Caco-2 (cell line): ENCODE results near the gene CARS2. TPM values are rescaled to one million over a fixed set of nuclear protein-coding genes. Genes with fewer than 3 reads are reported as not detected.

Experiments
- BruUV-seq: library from RNA; stranded (reverse); fragments of 400-500 nt; replicated peaks from 2 replicates; lab custom pipeline; 2021; lab: Mats Ljungman, UMichigan
- CTCF ChIA-PET: fragments of 300-600 bp; sonication (Branson Sonifier 250); formaldehyde crosslinking; loops from one replicate; lab custom pipeline; 2022; ENCODE audit warnings: antibody characterized with exemption; lab: Charles Lee
- POLR2A ChIA-PET: fragments of 300-600 bp; sonication (Branson Sonifier 250); formaldehyde crosslinking; loops from one replicate; lab custom pipeline; 2022; ENCODE audit warnings: antibody characterized with exemption; lab: Charles Lee
- DNase-seq, 2 experiments: peaks; one replicate each; pipeline versions ENCODE4 v3.0.0 to v3.0.0-alpha.2; 2020 to 2022
- H3K27me3 ChIP-seq: replicated peaks from 2 replicates; pipeline ENCODE4 v1.6.0; 2011; ENCODE audit warnings: low read length; ENCODE audit not compliant: control insufficient read depth, insufficient read depth
- H3K36me3 ChIP-seq: 2 replicates; pipeline ENCODE4 v1.5.1; 2011; ENCODE audit warnings: low read length; ENCODE audit not compliant: control insufficient read depth, insufficient read depth
- H3K4me1 ChIP-seq: fragments of 250-450 bp; sonication (Bioruptor Pico); 2 replicates; pipeline ENCODE4 v1.5.1; 2020; ENCODE audit warnings: mild to moderate bottlenecking
- H3K4me3 ChIP-seq: 2 replicates; pipeline ENCODE4 v1.5.1; 2011; ENCODE audit warnings: low read depth, mild to moderate bottlenecking, control low read depth, low read length
- H3K9me3 ChIP-seq: fragments of 250-450 bp; sonication (Bioruptor Pico); 2 replicates; pipeline ENCODE4 v1.5.1; 2020; ENCODE audit warnings: mild to moderate bottlenecking, moderate library complexity
- H3K27ac Mint-ChIP-seq: one replicate; pipeline ENCODE4 v1.8.0; 2022; ENCODE audit warnings: mixed read lengths; ENCODE audit not compliant: unreplicated experiment
- H3K27me3 Mint-ChIP-seq: one replicate; pipeline ENCODE4 v1.8.0; 2022; ENCODE audit warnings: mixed read lengths; ENCODE audit not compliant: insufficient read depth, unreplicated experiment
- H3K36me3 Mint-ChIP-seq: one replicate; pipeline ENCODE4 v1.8.0; 2022; ENCODE audit warnings: mild to moderate bottlenecking, mixed read lengths; ENCODE audit not compliant: insufficient read depth, unreplicated experiment
- H3K4me1 Mint-ChIP-seq: one replicate; pipeline ENCODE4 v1.8.0; 2022; ENCODE audit warnings: low read depth, mixed read lengths; ENCODE audit not compliant: unreplicated experiment
- H3K4me3 Mint-ChIP-seq: one replicate; pipeline ENCODE4 v1.8.0; 2022; ENCODE audit warnings: mild to moderate bottlenecking, moderate library complexity, mixed read lengths; ENCODE audit not compliant: unreplicated experiment
- H3K9me3 Mint-ChIP-seq: one replicate; pipeline ENCODE4 v1.8.0; 2022; ENCODE audit warnings: mixed read lengths; ENCODE audit not compliant: unreplicated experiment
- intact Hi-C: fragments of 100-400 bp; cut with micrococcal nuclease; formaldehyde crosslinking; loops from one replicate; pipeline ENCODE4 v1.10.0; 2022; ENCODE audit not compliant: unreplicated experiment
- total RNA-seq: library from RNA; stranded (reverse); gene quantifications from 2 replicates; pipeline ENCODE4 v1.2.3, GENCODE V29; 2022
- TF ChIP-seq, protein P1 (sequence below), 2 experiments: fragments of 200-600 bp in 1 of 2; IDR thresholded peaks; 1 replicate in 1 of 2; 2 replicates in 1 of 2; pipeline versions ENCODE4 v1.5.1 to v1.8.0; 2011 to 2022; ENCODE audit warnings: antibody characterized with exemption in 1 of 2, control low read depth in 1 of 2, inconsistent platforms in 1 of 2, low read depth in 1 of 2, low read length in 1 of 2, mild to moderate bottlenecking in 1 of 2, moderate library complexity in 1 of 2; ENCODE audit not compliant: insufficient read depth in 1 of 2, severe bottlenecking in 1 of 2, unreplicated experiment in 1 of 2

Gene CARS2
- total RNA-seq, 1 experiment from 2014 or later = 63.1 TPM

GRCh38 chr13:110638814-110639806, 66.8 kb downstream of the CARS2 start:
- peaks cover 86% of the 10 kb centered on the region for H3K36me3 Mint-ChIP-seq
- POLR2A ChIA-PET = no interaction called here
- H3K4me1 ChIP-seq = no peaks in the 10 kb centered on the region
- no peaks in the 10 kb centered on the region for H3K27me3 Mint-ChIP-seq
- H3K4me3 ChIP-seq = no peak overlapping the region
- H3K27ac Mint-ChIP-seq = peak overlapping the region; percentile 55
- H3K27me3 ChIP-seq = no peaks in the 10 kb centered on the region
- CTCF ChIA-PET = interaction anchor here (0.6 to 1.0 kb wide), 2 partner anchors 76 to 183 kb away, joined by 4 to 5 read pairs; no protein-coding TSS in a partner anchor
- peak overlapping the region; percentile 34 for H3K4me3 Mint-ChIP-seq
- no peaks in the 10 kb centered on the region for H3K9me3 ChIP-seq
- H3K9me3 Mint-ChIP-seq = no peaks in the 10 kb centered on the region
- no TSS peak for BruUV-seq
- DNase-seq = no peak
- H3K36me3 ChIP-seq = peaks cover 4% of the 10 kb centered on the region
- intact Hi-C loops = no loop called here
- TF ChIP-seq, protein P1, sequence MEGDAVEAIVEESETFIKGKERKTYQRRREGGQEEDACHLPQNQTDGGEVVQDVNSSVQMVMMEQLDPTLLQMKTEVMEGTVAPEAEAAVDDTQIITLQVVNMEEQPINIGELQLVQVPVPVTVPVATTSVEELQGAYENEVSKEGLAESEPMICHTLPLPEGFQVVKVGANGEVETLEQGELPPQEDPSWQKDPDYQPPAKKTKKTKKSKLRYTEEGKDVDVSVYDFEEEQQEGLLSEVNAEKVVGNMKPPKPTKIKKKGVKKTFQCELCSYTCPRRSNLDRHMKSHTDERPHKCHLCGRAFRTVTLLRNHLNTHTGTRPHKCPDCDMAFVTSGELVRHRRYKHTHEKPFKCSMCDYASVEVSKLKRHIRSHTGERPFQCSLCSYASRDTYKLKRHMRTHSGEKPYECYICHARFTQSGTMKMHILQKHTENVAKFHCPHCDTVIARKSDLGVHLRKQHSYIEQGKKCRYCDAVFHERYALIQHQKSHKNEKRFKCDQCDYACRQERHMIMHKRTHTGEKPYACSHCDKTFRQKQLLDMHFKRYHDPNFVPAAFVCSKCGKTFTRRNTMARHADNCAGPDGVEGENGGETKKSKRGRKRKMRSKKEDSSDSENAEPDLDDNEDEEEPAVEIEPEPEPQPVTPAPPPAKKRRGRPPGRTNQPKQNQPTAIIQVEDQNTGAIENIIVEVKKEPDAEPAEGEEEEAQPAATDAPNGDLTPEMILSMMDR (IDR thresholded peaks at IDR 0.05; ENCODE audit: insufficient read depth in 1 of 2, low read depth in 1 of 2, low read length in 1 of 2, severe bottlenecking in 1 of 2, unreplicated experiment in 1 of 2) = no peak
- H3K4me1 Mint-ChIP-seq = no peaks in the 10 kb centered on the region

DNA sequence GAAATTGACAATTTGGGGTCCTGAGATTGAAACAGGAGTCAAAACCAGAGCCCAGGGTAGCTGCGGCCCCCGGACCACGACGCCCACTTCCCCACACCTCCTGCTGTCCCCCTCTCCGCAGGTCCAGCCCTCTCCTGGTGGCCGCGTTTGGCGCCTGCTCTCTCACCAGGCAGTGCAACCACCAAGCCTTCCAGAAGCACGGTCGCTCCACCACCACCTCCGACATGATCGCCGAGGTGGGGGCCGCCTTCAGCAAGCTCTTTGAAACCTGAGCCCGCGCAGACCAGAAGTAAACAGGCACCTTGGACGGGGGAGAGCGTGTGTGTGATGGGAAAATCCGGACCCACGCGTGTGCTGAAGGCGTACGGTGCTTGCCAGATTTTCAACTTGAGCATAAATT, 67.7 kb downstream of the CARS2 start:
- ChIA-PET CTCF (interaction anchor here (1.0 kb wide), 1 partner anchor 182 kb away, joined by 5 read pairs; no protein-coding TSS in a partner anchor), POLR2A (no interaction called here)
- Histone ChIP-seq H3K4me3 (no peak overlapping the region), H3K36me3 (peaks cover 4% of the 10 kb centered on the region), H3K27me3 (no peaks in the 10 kb centered on the region), H3K9me3 (no peaks in the 10 kb centered on the region), H3K4me1 (no peaks in the 10 kb centered on the region)
- no peak overlapping the region for H3K4me3 Mint-ChIP-seq
- H3K27me3 Mint-ChIP-seq = no peaks in the 10 kb centered on the region
- no TSS peak for BruUV-seq
- intact Hi-C loops = no loop called here
- H3K27ac Mint-ChIP-seq = peak overlapping the region; percentile 55
- DNase-seq = no peak
- H3K9me3 Mint-ChIP-seq = no peaks in the 10 kb centered on the region
- TF ChIP-seq, protein P1 (IDR thresholded peaks at IDR 0.05; ENCODE audit: insufficient read depth in 1 of 2, low read depth in 1 of 2, low read length in 1 of 2, severe bottlenecking in 1 of 2, unreplicated experiment in 1 of 2) = no peak
- H3K4me1 Mint-ChIP-seq = no peaks in the 10 kb centered on the region
- peaks cover 82% of the 10 kb centered on the region for H3K36me3 Mint-ChIP-seq

- no peak for DNase-seq
- H3K27me3 ChIP-seq = no peaks in the 10 kb centered on the region
- H3K4me3 ChIP-seq = no peak overlapping the region
- TF ChIP-seq, protein P1 (IDR thresholded peaks at IDR 0.05; ENCODE audit: insufficient read depth in 1 of 2, low read depth in 1 of 2, low read length in 1 of 2, severe bottlenecking in 1 of 2, unreplicated experiment in 1 of 2) = no peak
- intact Hi-C loops = no loop called here
- H3K27ac Mint-ChIP-seq = peak overlapping the region; percentile 55
- H3K4me3 Mint-ChIP-seq = no peak overlapping the region
- BruUV-seq = no TSS peak
- peaks cover 4% of the 10 kb centered on the region for H3K36me3 ChIP-seq
- no peaks in the 10 kb centered on the region for H3K9me3 ChIP-seq
- ChIA-PET POLR2A (no interaction called here), CTCF (no interaction called here)
- H3K4me1 ChIP-seq = no peaks in the 10 kb centered on the region
- H3K9me3 Mint-ChIP-seq = no peaks in the 10 kb centered on the region
- H3K4me1 Mint-ChIP-seq = no peaks in the 10 kb centered on the region
- no peaks in the 10 kb centered on the region for H3K27me3 Mint-ChIP-seq
- peaks cover 81% of the 10 kb centered on the region for H3K36me3 Mint-ChIP-seq
These were observed 68.2 kb downstream of the CARS2 start for GRCh38 chr13:110637747-110638146.
